A673 (cell line): ENCODE results near the gene SERTAD2.

Source experiments
- EZH2 ChIP-seq: fragments of 200-600 bp; sonication (generic); IDR thresholded peaks from 2 replicates; pipeline ENCODE4 v1.6.1; 2017; ENCODE audit warnings: borderline replicate concordance, low read depth, mild to moderate bottlenecking, mixed read lengths, antibody characterized with exemption, low read length; ENCODE audit not compliant: poor library complexity, severe bottlenecking
- TF ChIP-seq, protein P1 (sequence below): fragments of 300-800, 200-600 bp; sonication (generic); conservative IDR thresholded peaks from 2 replicates; pipeline ENCODE4 v1.5.1; 2017; ENCODE audit warnings: low read depth, mild to moderate bottlenecking, antibody characterized with exemption, low read length, moderate library complexity, mixed read lengths

DNA sequence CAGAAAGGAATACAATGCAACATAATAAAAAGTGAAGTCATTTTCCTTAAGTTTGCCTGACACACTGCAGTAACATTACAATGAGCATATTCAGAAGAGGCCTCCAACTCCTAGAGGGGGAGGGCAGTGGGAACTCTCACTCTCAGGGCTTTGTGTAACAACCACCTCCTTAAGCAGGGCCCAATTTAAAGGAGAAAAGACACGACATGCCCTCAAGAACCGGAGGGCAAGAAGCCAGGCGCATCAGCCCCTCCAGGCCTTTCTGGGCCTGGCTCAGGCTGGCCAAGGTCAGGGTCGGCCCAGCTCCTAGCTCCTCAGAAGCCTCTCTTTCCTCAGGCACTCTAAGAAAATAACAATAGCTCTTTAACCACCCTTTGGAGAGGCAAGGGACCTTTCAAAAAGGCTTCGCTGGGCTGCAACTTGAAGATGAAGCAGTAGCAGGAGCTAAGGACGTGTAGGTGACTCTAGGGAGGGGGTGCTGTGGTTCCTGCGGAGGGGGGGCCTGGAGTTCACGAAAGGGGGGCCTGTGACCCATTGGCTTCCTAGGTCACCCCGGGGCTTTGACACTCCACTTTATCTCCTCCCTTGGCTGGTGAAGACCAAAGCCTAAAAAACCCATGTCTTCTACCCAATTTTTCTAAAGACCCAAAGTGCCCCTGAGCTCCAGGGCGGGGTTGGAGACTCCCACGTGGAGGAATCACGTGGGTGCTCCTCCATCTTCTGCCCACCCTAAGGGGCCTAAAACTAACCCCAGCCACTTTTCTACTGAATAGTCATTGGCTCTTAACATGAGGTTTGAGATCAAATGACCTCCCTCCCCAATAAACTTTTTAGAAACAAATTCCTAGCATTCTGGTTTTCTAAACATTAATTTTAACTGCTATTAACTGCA is 13.3 kb downstream of the SERTAD2 start:
- TF ChIP-seq, protein P1, sequence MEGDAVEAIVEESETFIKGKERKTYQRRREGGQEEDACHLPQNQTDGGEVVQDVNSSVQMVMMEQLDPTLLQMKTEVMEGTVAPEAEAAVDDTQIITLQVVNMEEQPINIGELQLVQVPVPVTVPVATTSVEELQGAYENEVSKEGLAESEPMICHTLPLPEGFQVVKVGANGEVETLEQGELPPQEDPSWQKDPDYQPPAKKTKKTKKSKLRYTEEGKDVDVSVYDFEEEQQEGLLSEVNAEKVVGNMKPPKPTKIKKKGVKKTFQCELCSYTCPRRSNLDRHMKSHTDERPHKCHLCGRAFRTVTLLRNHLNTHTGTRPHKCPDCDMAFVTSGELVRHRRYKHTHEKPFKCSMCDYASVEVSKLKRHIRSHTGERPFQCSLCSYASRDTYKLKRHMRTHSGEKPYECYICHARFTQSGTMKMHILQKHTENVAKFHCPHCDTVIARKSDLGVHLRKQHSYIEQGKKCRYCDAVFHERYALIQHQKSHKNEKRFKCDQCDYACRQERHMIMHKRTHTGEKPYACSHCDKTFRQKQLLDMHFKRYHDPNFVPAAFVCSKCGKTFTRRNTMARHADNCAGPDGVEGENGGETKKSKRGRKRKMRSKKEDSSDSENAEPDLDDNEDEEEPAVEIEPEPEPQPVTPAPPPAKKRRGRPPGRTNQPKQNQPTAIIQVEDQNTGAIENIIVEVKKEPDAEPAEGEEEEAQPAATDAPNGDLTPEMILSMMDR = no peak
- TF ChIP-seq EZH2 = no peak
